Ammon's horn (tissue), 1 donor: ENCODE results near the gene COG6.
A peak's percentile ranks its signal among the peaks of the same experiment; 100 is the strongest.

ENCODE experiments used
- DNase-seq: peaks from one replicate; pipeline ENCODE4 v3.0.0-alpha.2; 2016; ENCODE audit warnings: low spot score

Gene COG6

GRCh38 chr13:39655569-39656324 is at the start of gene COG6:
Gene COG6, plus strand, starts transcription at chr13:39655662. Its CDS starts 65 bp downstream, at chr13:39655727.
- peak; percentile 93 for DNase-seq

- no peak for DNase-seq
These were observed 49.7 kb upstream of the COG6 start for GRCh38 chr13:39605677-39606320.

GRCh38 chr13:39607876-39608275 is 47.6 kb upstream of the COG6 start:
- no peak for DNase-seq

- peak; percentile 81 for DNase-seq
These were observed 43.3 kb upstream of the COG6 start for GRCh38 chr13:39612023-39612637.

- DNase-seq: peak; percentile 89
These were observed 39.3 kb upstream of the COG6 start for GRCh38 chr13:39616087-39616694.

GRCh38 chr13:39618561-39618960 is 36.9 kb upstream of the COG6 start:
- no peak for DNase-seq

- no peak for DNase-seq
These were observed 32.0 kb upstream of the COG6 start for GRCh38 chr13:39623466-39623865.

GRCh38 chr13:39631307-39631706 is 24.2 kb upstream of the COG6 start:
- DNase-seq: no peak

GRCh38 chr13:39632994-39633393 is 22.5 kb upstream of the COG6 start:
- no peak for DNase-seq

- DNase-seq: no peak
These were observed 19.9 kb upstream of the COG6 start for GRCh38 chr13:39635564-39635963.

GRCh38 chr13:39637890-39638289 is 17.6 kb upstream of the COG6 start:
- no peak for DNase-seq

GRCh38 chr13:39641645-39642044 is 13.8 kb upstream of the COG6 start:
- DNase-seq: no peak

GRCh38 chr13:39646122-39646521 is 9.3 kb upstream of the COG6 start:
- DNase-seq: no peak

GRCh38 chr13:39655041-39655568 is 357 bp upstream of the COG6 start:
- no peak for DNase-seq

GRCh38 chr13:39656325-39656677 is 839 bp downstream of the COG6 start:
- DNase-seq: no peak

- DNase-seq: no peak
These were observed 8.0 kb downstream of the COG6 start for GRCh38 chr13:39663508-39663907.

- DNase-seq: no peak
These were observed 8.5 kb downstream of the COG6 start for GRCh38 chr13:39663958-39664357.

- DNase-seq: no peak
These were observed 10.3 kb downstream of the COG6 start for GRCh38 chr13:39665763-39666162.

- no peak for DNase-seq
These were observed 15.0 kb downstream of the COG6 start for GRCh38 chr13:39670445-39670844.

- DNase-seq: no peak
These were observed 17.1 kb downstream of the COG6 start for GRCh38 chr13:39672378-39673132.

- no peak for DNase-seq
These were observed 20.4 kb downstream of the COG6 start for GRCh38 chr13:39675904-39676303.

- peak; percentile 57 for DNase-seq
These were observed 20.9 kb downstream of the COG6 start for GRCh38 chr13:39676315-39676876.
